GM12878 (cell line): ENCODE data around the gene FUCA2. TPM values are rescaled to one million over a fixed set of nuclear protein-coding genes. Genes with fewer than 3 reads are reported as not detected.
A peak's percentile ranks its signal among the peaks of the same experiment; 100 is the strongest.

Experiments
- CHD4 ChIP-seq: fragments of 200-600 bp; sonication (generic); IDR thresholded peaks from 2 replicates; pipeline ENCODE4 v1.6.1; 2016; ENCODE audit warnings: mild to moderate bottlenecking
- EZH2 ChIP-seq: IDR thresholded peaks from 2 replicates; pipeline ENCODE4 v1.6.1; 2012; ENCODE audit warnings: low read depth, mild to moderate bottlenecking, control low read depth, inconsistent platforms, low read length, borderline replicate concordance; ENCODE audit not compliant: control insufficient read depth
- HCFC1 ChIP-seq: fragments of 150-350 bp; IDR thresholded peaks from 2 replicates; pipeline ENCODE4 v1.6.1; 2014; ENCODE audit warnings: low read length
- IRF4 ChIP-seq: IDR thresholded peaks from 2 replicates; pipeline ENCODE4 v1.6.1; 2011; ENCODE audit warnings: low read depth, low read length
- NFIC ChIP-seq: IDR thresholded peaks from 2 replicates; pipeline ENCODE4 v1.6.1; 2012; ENCODE audit warnings: low read depth, mild to moderate bottlenecking, inconsistent platforms, low read length, moderate library complexity
- PML ChIP-seq: IDR thresholded peaks from 2 replicates; pipeline ENCODE4 v1.6.1; 2012; ENCODE audit warnings: low read length, inconsistent platforms
- RAD21 ChIP-seq: IDR thresholded peaks from 2 replicates; pipeline ENCODE4 v1.6.1; 2011; ENCODE audit warnings: mild to moderate bottlenecking, low read depth, low read length, moderate library complexity; ENCODE audit not compliant: insufficient read depth
- RELB ChIP-seq: fragments of 450-650 bp; IDR thresholded peaks from 2 replicates; pipeline ENCODE4 v1.6.1; 2017; ENCODE audit warnings: low read depth, mild to moderate bottlenecking, moderate library complexity
- SIX5 ChIP-seq: IDR thresholded peaks from 2 replicates; pipeline ENCODE4 v1.6.1; 2011; ENCODE audit warnings: mild to moderate bottlenecking, low read depth, low read length, moderate library complexity; ENCODE audit not compliant: severe bottlenecking
- SREBF2 ChIP-seq: IDR thresholded peaks from 2 replicates; pipeline ENCODE4 v1.6.1; 2012; ENCODE audit warnings: mild to moderate bottlenecking, low read length
- SRF ChIP-seq, 2 experiments: IDR thresholded peaks; 2 replicates each; pipeline ENCODE4 v1.6.1; 2011; ENCODE audit warnings: low read depth in 2 of 2, low read length in 2 of 2, mild to moderate bottlenecking in 1 of 2, moderate library complexity in 1 of 2
- TCF7 ChIP-seq: IDR thresholded peaks from 2 replicates; pipeline ENCODE4 v1.6.1; 2014; ENCODE audit warnings: antibody characterized with exemption, borderline replicate concordance
- YBX1 ChIP-seq: fragments of 450-650 bp; IDR thresholded peaks from 2 replicates; pipeline ENCODE4 v1.6.1; 2016; ENCODE audit warnings: antibody characterized with exemption
- YY1 ChIP-seq: IDR thresholded peaks from 2 replicates; pipeline ENCODE4 v1.6.1; 2011; ENCODE audit warnings: low read depth, mild to moderate bottlenecking, low read length
- ZBTB40 ChIP-seq: fragments of 450-650 bp; IDR thresholded peaks from 2 replicates; pipeline ENCODE4 v1.6.1; 2016; ENCODE audit warnings: mild to moderate bottlenecking, moderate library complexity, borderline replicate concordance
- ZNF217 ChIP-seq: fragments of 450-650 bp; IDR thresholded peaks from 2 replicates; pipeline ENCODE4 v1.6.1; 2017; ENCODE audit warnings: antibody characterized with exemption, mild to moderate bottlenecking
- ZNF384 ChIP-seq: IDR thresholded peaks from 2 replicates; pipeline ENCODE4 v1.6.1; 2012; ENCODE audit warnings: low read depth, mild to moderate bottlenecking, low read length, improper control_type of control experiment, borderline replicate concordance
- ZNF687 ChIP-seq: fragments of 450-650 bp; IDR thresholded peaks from 2 replicates; pipeline ENCODE4 v1.6.1; 2017; ENCODE audit warnings: mild to moderate bottlenecking, moderate library complexity
- polyA plus RNA-seq, 11 experiments: library from polyadenylated mRNA; depleted of rRNA in 4 of 11; unstranded in 6 of 11; stranded (reverse) in 5 of 11; fragments of >200 nt; fragmentation: Nextera tagmentation in 4 of 11; fragmentation: Illumina TruSeq in 1 of 11; extraction: Ambion mirVana in 4 of 11; extraction: Trizol in 1 of 11; gene quantifications; 1 replicate in 1 of 11; 2 replicates in 10 of 11; pipeline versions ENCODE4 v1.2.1 to v1.2.3, GENCODE V29; 2011 to 2016; ENCODE audit warnings: inconsistent platforms in 2 of 11, missing spikeins in 2 of 11, low read depth in 1 of 11
- total RNA-seq, 4 experiments: library from RNA; depleted of rRNA in 3 of 4; stranded (reverse); fragments of >200 nt in 3 of 4; fragmentation: Illumina TruSeq in 1 of 4; extraction: Trizol in 1 of 4; gene quantifications; 2 replicates each; pipeline versions ENCODE4 v1.2.1 to v1.2.3, GENCODE V29; 2013 to 2021

FUCA2 gene
- total and polyA plus RNA-seq, 10 of the 15 experiments (the other 5 are each of a cell fraction or from before 2014, with no cell fraction given), result 5.7 to 36.2 (median 21.5) TPM

DNA sequence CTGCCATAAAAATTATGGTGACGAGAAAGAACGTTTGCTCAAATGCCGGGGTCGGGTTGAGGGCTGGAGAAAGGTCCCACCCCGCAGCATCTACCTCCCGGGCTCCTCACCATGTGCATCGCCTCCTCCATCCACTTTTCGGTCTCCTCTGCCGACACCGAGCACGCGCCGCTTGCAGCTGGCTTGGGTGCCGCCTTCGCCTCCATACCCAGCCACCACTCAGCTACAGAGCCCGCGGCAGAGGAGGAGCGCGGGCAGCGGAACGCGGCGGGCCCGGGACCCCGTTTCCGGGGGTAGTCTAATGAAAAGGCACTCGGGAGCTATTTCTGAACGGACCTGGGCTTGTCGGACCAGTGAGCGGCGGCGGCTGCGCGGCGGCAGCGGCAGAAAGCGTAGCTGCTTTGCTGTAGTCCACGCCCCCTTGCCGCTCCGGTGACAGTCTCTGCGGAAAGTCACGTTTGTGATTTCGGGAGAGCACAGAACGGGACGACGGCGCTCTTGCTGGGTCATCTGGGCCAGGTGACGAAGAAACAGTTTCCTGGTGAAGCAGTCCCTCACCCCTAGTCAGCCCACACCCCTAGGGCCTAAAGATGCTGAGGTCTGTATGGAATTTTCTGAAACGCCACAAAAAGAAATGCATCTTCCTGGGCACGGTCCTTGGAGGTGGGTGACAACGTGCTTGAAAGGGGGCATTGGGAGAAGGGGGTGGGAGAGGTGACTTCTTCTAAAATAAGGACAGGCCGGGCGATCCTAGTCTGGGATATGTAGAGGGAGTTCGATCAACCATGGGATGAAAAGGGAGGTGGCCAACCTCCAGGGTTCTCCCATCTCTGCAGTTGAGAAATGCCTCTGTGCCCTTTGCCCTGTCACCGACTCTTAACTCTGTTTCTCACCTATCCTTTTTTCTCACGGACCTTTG, 60.8 kb downstream of the FUCA2 start, which contains the start of the genes ADAT2 and PEX3 (continued):
- TF ChIP-seq RELB (peak; percentile 96), SRF (IDR thresholded peaks at IDR 0.05; ENCODE audit: low read depth in 2 of 2, low read length in 2 of 2) (peak; percentile 10 to 91; a peak in 2 of 4 replicates), EZH2 (no peak), TCF7 (peak; percentile 76), ZNF687 (peak; percentile 45; the same call in 1 of the 2 replicates), HCFC1 (peak; percentile 89), NFIC (peak; percentile 57; the same call in 1 of the 2 replicates), PML (peak; percentile 86; the same call in 1 of the 2 replicates), CHD4 (no peak), SIX5 (peak; percentile 75), ZBTB40 (peak; percentile 97), ZNF217 (no peak), IRF4 (0 out of 2 replicates have a peak, but pooled peaks have one; percentile 64), RAD21 (0 out of 2 replicates have a peak, but pooled peaks have one; percentile 21), YY1 (peak; percentile 93), SREBF2 (no peak), YBX1 (no peak), ZNF384 (peak; percentile 38; the same call in 1 of the 2 replicates)
